Ramos (cell line): Measurements from ENCODE around the gene RNF157.
"Not testable (repeated sequence)": the region's sequence is repeated elsewhere in the genome, so short reads cannot be mapped to it uniquely, and the experiment has no call there.

Experiments used
- in situ Hi-C: fragments of 300-500 bp; cut with MboI; formaldehyde crosslinking; loops from one replicate; pipeline ENCODE4 v1.14.3; 2022; ENCODE audit warnings: low sequenced_read_pairs; ENCODE audit not compliant: unreplicated experiment

Gene RNF157

DNA sequence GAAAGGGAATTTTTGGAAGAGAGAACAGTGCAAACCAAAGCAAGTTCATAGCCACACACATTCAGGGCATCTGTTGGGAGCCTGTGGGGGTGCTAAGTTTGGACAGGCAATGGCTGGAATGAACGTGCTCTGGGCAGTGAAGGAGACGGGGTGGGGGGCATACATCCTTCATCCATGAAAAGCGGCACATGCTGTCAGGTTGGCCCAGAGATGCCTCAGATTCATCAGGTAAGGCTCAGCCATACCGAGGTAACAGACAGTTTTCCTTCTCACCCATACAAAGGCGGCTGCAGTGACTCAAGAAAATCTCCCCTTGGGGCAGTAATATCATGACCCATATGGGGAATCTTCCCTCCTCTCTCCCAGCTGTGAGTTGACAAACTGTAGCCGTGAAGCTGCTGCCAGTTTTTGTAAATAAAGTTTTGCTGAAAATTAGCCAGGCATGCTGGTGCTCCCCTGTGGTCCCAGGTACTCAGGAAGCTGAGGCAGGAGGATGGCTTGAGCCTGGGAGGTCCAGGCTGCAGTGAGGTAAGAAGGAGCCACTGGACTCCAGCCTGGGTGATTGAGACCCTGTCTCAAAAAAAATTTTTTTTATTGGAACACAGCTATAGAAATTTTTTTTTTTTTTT, 15.6 kb upstream of the RNF157 start:
- in situ Hi-C loops, result no loop called here

DNA sequence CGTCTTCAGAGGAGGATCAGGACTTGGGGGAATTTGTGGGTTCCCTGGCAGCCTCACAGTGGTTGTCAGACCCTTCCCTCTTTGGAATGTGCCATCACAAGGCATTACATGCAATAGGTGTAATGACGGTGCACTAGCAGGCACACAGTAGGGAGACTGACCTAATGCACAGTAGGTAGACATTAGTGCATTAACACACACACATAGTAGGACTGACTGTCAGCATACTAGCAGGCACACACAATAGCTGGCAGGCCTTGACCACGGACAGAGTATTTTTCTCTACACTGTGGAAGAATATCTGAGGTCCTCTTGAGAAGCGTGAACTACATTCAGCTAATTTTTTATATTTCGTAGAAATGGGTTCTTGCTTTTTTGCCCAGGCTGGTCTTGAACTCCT, 14.0 kb upstream of the RNF157 start:
- in situ Hi-C loops, result no loop called here

DNA sequence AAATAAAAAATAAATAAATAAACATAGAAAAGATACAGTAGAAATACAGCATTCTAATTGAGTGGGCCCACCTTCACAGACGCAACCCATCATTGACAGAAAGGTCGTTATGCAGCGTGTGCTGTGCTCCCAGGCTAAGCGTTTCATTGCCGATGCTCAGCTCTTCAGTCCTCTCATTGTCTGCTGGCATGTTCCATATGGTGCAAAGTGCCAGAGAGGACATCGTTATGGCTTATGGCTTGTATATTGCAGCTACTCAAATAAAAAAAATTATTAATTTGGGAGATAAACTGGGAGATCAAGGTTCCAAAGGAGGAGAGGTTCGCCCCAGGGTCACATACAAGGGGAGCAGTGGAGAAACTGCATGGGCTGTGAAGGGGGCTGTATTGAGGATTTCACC, 13.5 kb upstream of the RNF157 start:
- in situ Hi-C loops, result no loop called here

DNA sequence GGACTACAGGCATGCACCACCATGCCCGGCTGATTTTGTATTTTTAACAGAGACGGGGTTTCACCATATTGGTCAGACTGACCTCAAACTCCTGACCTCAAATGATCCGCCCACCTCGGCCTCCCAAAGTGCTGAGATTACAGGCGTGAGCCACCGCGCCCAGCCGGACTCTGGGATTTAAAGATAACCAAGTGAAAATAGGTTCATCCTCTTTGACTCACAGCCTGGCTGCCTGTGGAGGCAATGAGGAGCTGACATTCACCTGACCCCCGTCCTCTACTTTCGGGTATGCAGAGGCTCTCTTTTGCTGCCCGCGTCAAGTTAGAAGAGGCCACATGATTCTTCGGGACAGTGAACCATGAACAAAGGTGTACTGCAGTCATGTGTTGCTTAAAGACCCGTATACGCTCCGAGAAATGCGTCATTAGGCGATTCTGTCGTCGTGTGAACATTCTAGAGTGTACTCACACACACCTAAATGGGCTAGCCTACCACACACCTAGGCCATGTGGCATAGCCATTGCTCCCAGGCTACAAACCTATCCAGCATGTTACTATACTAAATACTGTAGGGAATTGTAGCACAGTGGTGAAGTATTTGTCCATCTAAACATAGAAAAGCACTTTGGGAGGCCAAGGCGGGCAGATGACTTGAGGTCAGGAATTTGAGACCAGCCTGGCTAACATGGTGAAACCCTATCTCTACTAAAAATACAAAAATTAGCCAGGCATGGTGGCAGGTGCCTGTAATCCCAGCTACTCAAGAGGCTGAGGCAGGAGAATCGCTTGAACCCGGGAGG, 12.9 kb upstream of the RNF157 start:
- in situ Hi-C loops, result not testable (repeated sequence)

DNA sequence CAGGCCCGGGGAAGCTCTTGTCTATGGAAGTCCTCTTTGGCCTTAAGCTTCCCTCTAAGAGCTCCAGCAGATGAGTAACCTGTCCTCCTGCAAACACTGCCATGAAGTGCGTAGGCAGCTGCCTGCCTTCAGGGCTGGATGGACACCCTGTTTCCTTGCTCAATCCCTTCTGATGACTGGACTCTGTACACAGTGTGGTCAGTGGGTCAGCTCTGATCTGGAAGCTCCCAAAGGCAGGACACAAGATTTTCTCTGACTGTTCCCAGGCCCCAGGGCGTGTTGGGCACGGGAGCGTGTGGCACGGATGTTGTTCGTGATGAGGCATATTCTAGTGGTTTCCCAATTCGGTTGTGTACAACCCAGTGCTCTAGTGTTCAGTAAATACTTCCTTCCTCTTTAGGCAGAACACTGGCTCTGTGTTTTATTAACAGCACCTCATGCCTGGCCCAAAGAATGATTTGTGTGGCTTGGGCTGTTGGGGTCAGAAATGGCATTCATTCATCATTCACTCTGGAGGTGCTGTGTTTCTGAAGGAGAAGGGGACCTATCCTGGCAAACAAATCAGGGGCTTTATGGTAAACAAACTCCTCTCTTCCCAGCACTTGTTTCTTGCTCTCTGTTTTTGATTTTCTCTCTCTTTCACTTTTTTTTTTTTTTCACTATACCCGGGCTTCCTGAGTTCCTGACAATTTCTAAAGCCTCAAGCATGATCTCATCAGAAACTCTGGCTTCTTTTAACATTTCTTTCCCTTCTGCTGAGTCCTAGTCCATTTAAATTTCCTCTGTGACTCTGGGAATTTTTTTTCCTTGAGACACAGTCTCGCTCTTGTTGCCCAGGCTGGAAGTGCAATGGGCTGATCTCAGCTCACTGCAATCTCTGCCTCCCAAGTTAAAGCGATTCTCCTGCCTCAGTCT, 12.0 kb upstream of the RNF157 start:
- in situ Hi-C loops, result no loop called here

DNA sequence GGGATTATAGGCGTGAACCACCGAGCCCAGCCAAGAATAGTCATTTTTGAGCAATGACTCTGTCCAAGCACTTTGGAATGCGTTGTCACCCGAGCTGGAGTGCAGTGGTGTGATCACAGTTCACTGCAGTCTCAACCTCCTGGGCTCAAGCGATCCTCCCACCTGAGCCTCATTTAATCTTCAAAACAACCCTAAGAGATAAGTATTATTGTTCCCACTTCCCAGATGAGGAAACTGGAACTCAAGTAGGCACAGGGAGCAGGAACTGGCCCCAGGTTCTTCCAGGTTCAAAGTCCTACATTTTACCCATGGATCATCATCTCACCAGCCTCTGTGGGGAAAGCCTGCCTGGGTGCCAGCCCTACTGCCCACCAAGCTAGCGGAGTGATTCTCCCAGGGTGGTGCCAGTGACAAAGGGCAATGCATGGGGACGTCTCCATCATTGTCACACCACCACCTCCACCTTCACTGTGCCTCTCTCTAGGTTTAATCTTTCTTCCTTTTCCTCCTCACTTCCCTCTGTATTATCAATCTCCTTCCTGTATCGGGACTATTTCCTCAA, 11.3 kb upstream of the RNF157 start:
- in situ Hi-C loops, result no loop called here

DNA sequence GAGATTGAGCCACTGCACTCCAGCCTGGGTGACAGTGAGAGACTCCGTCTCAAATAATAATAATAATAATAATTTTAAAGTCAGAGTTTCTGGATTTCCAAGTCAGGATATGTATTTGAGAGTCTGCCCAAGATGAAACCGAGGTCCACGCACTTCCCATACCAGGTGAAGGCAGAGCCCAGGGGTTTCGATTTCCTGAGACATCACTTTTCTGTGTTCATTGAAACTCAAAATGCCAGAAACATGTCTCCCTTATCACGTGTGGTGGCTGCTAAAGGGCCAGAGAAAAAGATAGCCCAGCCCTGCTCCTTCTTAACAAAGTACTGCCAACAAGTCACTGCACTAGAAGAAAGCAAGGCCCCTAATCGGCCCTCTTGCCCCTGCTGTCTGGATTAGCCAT, 9.8 kb upstream of the RNF157 start:
- in situ Hi-C loops, result no loop called here

DNA sequence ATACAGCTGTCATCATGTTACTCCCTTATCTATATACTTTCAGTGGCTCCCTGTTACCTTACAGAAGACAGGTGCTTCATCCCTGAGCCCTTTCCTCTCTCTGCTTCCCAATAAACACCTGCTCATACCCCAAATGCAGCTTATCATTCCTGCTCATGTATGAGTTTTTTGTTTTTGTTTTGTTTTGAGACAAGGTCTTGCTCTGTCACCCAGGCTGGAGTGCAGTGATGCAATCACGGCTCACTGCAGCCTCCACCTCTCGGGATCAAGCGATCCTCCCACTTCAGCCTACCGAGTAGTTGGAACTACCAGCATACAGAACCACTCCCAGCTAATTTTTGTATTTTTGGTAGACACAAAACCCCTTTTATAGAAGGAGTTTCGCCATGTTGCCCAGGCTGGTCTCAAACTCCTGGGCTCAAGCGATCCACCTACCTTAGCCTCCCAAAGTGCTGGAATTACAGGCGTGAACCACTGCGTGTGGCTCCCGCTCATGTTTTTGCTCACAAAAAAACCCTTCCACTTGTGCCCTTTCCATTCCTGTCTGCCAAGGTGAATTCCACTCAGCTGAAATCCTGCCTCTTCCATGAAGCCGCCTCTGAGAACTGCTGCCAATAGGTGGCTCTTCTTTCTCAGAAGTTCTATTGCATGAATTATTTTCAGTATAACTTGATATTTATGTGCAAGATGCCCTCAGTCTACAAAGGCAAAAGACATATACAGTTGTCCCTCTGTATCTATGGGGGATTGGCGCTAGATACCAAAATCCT, 7.9 kb upstream of the RNF157 start:
- in situ Hi-C loops, result no loop called here

DNA sequence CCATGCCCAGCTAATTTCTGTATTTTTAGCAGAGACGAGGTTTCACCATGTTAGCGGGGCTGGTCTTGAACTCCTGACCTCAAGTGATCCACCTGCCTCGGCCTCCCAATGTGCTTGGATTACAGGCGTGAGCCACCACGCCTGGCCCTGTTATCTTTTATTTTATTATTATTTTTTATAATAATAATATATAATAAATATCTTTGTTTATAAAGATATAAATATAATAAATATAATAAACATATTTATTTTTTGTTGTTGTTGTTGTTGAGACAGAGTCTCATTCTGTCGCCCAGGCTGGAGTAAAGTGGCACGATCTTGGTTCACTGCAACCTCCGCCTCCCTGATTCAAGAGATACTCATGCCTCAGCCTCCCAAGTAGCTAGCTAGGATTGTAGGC, 7.0 kb upstream of the RNF157 start:
- in situ Hi-C loops, result no loop called here

DNA sequence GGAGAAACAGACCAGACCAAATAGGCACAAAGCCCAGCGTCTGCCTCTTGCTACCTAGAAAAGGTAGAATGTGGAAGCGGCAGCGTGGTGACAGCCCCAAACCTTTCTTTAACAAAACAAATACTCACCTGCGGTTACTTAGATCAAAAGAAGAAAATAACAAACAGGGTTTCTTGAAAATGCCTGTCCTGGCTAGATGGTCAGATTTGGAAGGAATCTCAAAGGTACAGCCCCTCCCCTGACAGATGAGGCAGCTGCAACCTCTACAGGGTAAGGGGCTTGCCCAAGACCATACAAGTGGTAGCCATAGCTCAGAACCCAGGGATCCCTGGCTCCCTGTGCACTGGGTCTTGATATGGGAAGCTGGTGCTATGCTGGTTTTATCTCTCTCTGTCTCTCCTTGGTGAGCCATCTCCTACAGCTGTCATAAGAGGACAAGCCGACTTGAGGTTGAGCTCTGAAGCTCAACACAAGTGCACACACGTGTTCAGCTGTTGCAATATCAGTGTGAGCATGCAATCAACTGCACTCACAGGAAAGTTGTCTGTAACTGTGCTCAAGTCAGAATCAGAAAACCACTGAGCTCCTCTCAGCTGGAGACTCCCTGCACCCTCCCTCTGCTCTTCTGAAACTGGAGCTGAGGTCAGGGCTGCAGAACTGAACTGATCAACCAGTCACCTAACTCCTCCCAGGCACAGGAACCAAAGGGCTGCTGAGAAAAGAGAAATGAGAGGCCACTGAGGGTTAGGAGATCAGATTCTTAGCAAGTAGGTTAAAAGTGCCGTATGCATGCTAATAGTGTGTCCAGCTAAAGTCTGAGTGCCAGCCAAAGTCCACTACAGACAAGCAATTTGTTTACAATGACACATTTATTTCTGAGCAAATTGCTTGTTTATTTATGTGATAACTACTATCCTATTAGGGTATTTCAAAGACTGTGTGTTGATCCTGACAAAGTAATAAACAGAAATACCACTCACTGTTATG, 6.1 kb upstream of the RNF157 start:
- in situ Hi-C loops, result no loop called here

DNA sequence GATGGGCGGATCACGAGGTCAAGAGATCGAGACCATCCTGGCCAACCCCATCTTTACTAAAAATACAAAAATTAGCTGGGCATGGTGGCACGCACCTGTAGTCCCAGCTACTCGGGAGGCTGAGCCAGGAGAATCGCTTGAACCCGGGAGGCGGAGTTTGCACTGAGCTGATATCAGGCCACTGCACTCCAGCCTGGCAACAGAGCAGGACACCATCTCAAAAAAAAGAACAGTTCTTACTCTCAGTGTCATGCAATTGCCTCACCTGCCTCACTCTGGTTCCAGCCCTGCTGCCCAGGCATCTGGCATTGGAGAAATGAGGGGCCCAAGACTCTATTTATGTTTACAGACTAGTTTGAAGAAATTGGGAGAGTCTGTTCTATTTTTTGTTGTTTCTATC, 4.4 kb upstream of the RNF157 start:
- in situ Hi-C loops, result not testable (repeated sequence)

DNA sequence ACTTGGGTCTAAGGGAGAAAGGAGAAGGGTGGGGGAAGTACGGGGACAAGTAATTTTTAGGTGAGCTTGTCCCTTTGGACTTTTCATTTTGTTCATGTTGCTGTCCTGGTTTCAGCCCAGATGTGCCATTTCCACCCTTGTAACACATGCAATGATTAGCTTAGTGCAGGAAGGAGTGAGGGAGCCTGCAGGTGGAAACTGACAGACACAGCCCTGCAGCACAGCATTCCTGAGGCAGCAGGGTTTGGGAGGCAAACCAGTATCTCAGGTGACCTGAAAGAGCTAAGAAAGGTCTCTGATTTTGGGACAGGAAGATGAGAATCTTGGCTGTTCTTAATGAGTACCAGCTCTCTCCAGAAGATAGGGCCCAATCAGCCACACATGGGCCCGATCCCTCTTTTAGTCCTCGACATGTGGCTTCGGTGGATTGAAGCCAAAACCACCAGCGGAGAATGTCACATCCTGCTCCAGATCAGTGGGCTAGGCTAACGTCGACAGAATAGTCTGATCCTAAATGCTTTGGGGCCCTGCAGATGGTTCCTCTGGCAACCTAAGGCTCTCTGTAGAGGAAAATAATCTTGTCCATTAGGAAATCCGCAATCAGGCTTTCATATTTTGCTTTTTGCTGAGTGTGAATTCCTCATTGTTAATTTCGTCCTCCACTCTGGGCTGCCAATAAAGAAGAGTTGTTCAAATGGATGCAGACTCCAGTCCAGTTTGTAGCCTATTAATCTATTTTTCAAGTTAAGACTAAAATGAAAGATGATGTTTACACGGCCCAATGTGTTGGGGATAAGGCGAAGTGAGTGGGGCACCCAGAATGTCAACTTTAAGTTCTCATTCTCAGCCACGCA, 3.8 kb upstream of the RNF157 start:
- in situ Hi-C loops, result no loop called here

DNA sequence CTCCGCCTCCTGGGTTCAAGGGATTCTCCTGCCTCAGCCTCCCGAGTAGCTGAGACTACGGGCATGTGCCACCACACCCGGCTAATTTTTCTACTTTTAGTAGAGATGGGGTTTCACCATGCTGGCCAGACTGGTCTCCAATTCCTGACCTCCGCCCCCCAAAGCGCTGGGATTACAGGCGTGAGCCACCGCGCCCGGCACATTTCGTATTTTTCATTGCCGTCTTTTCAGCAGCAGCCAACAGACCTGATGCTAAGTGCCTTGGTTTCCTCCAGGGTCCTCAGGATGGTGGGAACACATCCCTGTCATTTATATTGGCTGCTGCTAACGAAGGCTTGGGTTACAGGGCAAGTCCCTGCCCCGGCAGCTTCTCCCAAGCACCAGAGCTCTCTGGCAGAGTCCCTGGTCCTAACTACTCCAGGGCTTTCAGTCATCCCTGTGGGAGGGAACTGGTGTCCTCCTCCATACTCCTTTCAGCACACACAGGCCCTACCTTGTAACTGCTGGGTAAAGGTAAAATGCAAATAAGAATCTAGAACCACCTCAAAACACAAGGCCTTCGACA, 1.5 kb upstream of the RNF157 start:
- in situ Hi-C loops, result no loop called here

DNA sequence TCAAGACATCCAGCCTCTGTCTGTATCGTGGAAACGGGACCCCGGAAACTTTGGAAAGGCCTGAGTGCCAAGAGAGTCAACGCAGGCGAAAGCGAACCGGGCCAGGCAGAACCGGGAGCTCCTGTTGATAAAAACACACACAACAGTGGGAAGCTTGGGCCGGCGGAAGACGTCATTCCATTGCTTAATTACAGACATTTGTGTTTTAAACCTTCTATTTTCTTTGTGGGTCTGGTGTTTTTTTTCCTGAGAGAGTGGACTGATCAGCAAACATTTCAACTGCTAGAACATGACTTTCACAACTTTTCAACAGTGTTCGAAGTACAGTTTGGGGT, 878 bp upstream of the RNF157 start:
- in situ Hi-C loops, result no loop called here

DNA sequence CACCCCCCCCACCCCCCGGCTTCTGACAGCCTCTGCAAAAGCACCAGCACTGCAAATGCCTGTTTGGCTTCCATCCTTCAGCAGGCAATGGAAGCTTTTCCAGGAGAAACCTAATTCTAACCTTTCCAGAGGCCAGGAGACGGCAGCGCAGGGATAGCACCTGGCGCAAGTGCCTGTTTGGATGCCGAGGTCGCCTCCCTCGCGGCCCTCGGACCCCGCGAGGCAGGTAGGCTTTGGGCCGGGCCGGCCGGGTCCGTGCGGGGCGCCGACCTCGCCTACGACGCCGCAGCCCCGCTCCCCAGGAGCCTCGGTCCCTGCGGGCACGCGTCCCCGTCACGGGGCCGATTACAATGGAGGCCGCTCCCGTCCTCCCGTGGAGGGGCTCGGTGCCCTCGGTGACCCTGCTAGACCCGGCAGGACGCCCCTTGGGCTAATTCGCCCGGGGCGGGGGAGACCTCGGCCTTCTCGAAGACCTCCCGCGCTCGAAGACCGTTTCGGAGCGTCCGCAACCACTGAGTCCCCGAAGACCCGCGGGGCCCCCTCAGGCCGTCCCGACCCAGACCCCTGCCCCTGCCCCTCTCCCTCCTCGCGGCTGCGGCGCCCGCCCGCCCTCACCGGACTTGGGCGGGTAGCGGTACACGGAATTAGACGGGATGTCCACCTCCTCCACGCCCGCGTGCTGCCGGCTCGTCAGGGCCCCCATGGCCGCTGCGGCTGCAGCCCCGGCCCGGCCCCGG, 587 bp downstream of the RNF157 start:
- in situ Hi-C loops, result no loop called here

DNA sequence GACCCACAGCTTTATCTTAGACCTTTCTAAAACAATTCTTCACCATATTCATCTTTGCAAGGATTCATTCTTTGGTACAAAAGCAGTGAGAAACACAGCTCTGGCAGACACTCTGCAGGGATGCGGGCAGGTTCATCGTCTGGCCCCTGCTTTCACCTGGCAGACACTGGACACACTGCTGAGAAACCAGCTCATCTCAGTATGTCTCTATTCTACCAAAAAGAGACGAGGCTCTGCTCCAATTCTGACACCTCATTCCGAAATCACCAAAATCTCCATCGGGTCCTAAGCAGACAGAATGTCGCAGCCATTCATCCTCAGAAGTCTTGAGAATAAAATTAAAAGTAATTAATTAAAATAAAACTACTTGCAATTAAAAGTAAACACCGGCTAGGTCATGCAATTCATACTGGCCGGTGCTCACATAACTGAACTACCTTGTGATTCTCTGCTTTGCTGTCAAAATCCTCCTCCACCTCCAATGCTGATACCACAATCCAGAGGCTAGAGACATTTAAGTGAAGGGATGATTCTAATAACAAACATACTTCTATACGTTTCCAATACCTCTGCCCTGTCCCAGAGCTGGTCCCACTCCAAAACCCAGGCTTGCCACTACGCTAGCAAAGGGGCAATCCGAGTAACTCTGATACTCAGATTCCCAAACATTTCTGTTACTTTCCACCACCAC, 1.3 kb downstream of the RNF157 start:
- in situ Hi-C loops, result no loop called here
